GM12872 (cell line): ENCODE data around the gene MYADML2.

Experiments
- CTCF ChIP-seq: IDR thresholded peaks from 3 replicates; pipeline ENCODE4 v1.5.1; 2011; ENCODE audit warnings: low read depth, mild to moderate bottlenecking, low read length, moderate library complexity; ENCODE audit not compliant: insufficient read depth

The MYADML2 gene

GRCh38 chr17:81952792-81953228, 5.8 kb upstream of the MYADML2 start:
- TF ChIP-seq CTCF, result no peak

- no peak for TF ChIP-seq CTCF
Observed at GRCh38 chr17:81951785-81952684, 5.0 kb upstream of the MYADML2 start.

- no peak for TF ChIP-seq CTCF
Observed at GRCh38 chr17:81950501-81950900, 3.5 kb upstream of the MYADML2 start.

- no peak for TF ChIP-seq CTCF
Observed at GRCh38 chr17:81948635-81949378, 1.8 kb upstream of the MYADML2 start.

GRCh38 chr17:81944858-81945257, 2.2 kb downstream of the MYADML2 start:
- no peak for TF ChIP-seq CTCF

GRCh38 chr17:81942167-81942553, 4.9 kb downstream of the MYADML2 start:
- TF ChIP-seq CTCF, result no peak

GRCh38 chr17:81941484-81942166, 5.4 kb downstream of the MYADML2 start:
- TF ChIP-seq CTCF, result no peak
